IgD-negative memory B cell (primary cell): ENCODE results near the gene PLAU. TPM values are rescaled to one million over a fixed set of nuclear protein-coding genes. Genes with fewer than 3 reads are reported as not detected.
A peak's percentile ranks its signal among the peaks of the same experiment; 100 is the strongest.

Experiments
- H3K27ac Mint-ChIP-seq, 3 donors: one replicate each; pipeline ENCODE4 v1.8.0; 2020 to 2022; ENCODE audit warnings: mild to moderate bottlenecking in 3 of 3, mixed read lengths in 3 of 3, moderate library complexity in 1 of 3
- H3K27me3 Mint-ChIP-seq: one replicate; pipeline ENCODE4 v1.8.0; 2021; ENCODE audit warnings: mixed read lengths
- H3K36me3 Mint-ChIP-seq: one replicate; pipeline ENCODE4 v1.8.0; 2020; ENCODE audit warnings: mild to moderate bottlenecking, mixed read lengths
- H3K4me1 Mint-ChIP-seq, 3 donors: one replicate each; pipeline ENCODE4 v1.8.0; 2020 to 2022; ENCODE audit warnings: mixed read lengths in 3 of 3, mild to moderate bottlenecking in 1 of 3
- H3K4me3 Mint-ChIP-seq, 4 donors: one replicate each; pipeline ENCODE4 v1.8.0; 2020 to 2022; ENCODE audit warnings: mild to moderate bottlenecking in 4 of 4, mixed read lengths in 4 of 4, moderate library complexity in 3 of 4
- H3K9me3 Mint-ChIP-seq, 3 donors: one replicate each; pipeline ENCODE4 v1.8.0; 2020 to 2021; ENCODE audit warnings: mixed read lengths in 3 of 3, mild to moderate bottlenecking in 1 of 3
- polyA plus RNA-seq: library from polyadenylated mRNA; unstranded; fragments of 300-500 nt; fragmentation: Illumina TruSeq; gene quantifications from one replicate; pipeline ENCODE4 v1.2.3, GENCODE V29; 2021

Gene PLAU
- polyA plus RNA-seq, 1 donor from 2014 or later: not detected

- Mint-ChIP-seq H3K4me3 (no peak overlapping the region), H3K27me3 (peaks cover 3% of the 10 kb centered on the region), H3K4me1 (peaks cover 0 to 5% (median 4%) of the 10 kb centered on the region in 3 donors), H3K9me3 (no peaks in the 10 kb centered on the region), H3K27ac (no peak overlapping the region), H3K36me3 (no peaks in the 10 kb centered on the region)
Observed at GRCh38 chr10:73899423-73899822, 11.5 kb upstream of the PLAU start.

GRCh38 chr10:73900064-73900463 is 10.9 kb upstream of the PLAU start:
- Mint-ChIP-seq H3K27ac (no peak overlapping the region), H3K4me1 (peaks cover 0 to 5% (median 4%) of the 10 kb centered on the region in 3 donors), H3K9me3 (no peaks in the 10 kb centered on the region), H3K4me3 (no peak overlapping the region), H3K27me3 (peaks cover 3% of the 10 kb centered on the region), H3K36me3 (no peaks in the 10 kb centered on the region)

- H3K27me3 Mint-ChIP-seq: peaks cover 10% of the 10 kb centered on the region
- no peaks in the 10 kb centered on the region for H3K9me3 Mint-ChIP-seq
- no peaks in the 10 kb centered on the region for H3K36me3 Mint-ChIP-seq
- peaks cover 0 to 5% (median 4%) of the 10 kb centered on the region in 3 donors for H3K4me1 Mint-ChIP-seq
- no peak overlapping the region for H3K27ac Mint-ChIP-seq
- H3K4me3 Mint-ChIP-seq: no peak overlapping the region
Observed at GRCh38 chr10:73901261-73901660, 9.7 kb upstream of the PLAU start.

- peaks cover 0 to 5% (median 4%) of the 10 kb centered on the region in 3 donors for H3K4me1 Mint-ChIP-seq
- H3K9me3 Mint-ChIP-seq: no peaks in the 10 kb centered on the region
- no peaks in the 10 kb centered on the region for H3K36me3 Mint-ChIP-seq
- H3K27ac Mint-ChIP-seq: peak overlapping the region in 1 of 3 donors; percentile 64
- H3K27me3 Mint-ChIP-seq: peaks cover 14% of the 10 kb centered on the region
- H3K4me3 Mint-ChIP-seq: no peak overlapping the region
Observed at GRCh38 chr10:73902351-73902750, 8.6 kb upstream of the PLAU start.

- H3K27me3 Mint-ChIP-seq: peaks cover 28% of the 10 kb centered on the region
- H3K4me3 Mint-ChIP-seq: no peak overlapping the region
- H3K9me3 Mint-ChIP-seq: no peaks in the 10 kb centered on the region
- H3K27ac Mint-ChIP-seq: no peak overlapping the region
- H3K4me1 Mint-ChIP-seq: peaks cover 5 to 16% (median 14%) of the 10 kb centered on the region in 3 donors
- no peaks in the 10 kb centered on the region for H3K36me3 Mint-ChIP-seq
Observed at GRCh38 chr10:73905256-73906020, 5.5 kb upstream of the PLAU start.

- Mint-ChIP-seq H3K36me3 (no peaks in the 10 kb centered on the region), H3K4me3 (no peak overlapping the region), H3K27ac (no peak overlapping the region), H3K27me3 (peaks cover 37% of the 10 kb centered on the region), H3K4me1 (peaks cover 13 to 19% (median 19%) of the 10 kb centered on the region in 3 donors), H3K9me3 (no peaks in the 10 kb centered on the region)
Observed at GRCh38 chr10:73906524-73907447, 4.1 kb upstream of the PLAU start.

GRCh38 chr10:73907841-73908517 is 3.0 kb upstream of the PLAU start:
- Mint-ChIP-seq H3K4me1 (peaks cover 13 to 19% (median 19%) of the 10 kb centered on the region in 3 donors), H3K9me3 (no peaks in the 10 kb centered on the region), H3K4me3 (peak overlapping the region in 1 of 4 donors; percentile 43), H3K27ac (no peak overlapping the region), H3K36me3 (no peaks in the 10 kb centered on the region), H3K27me3 (peaks cover 38% of the 10 kb centered on the region)

- Mint-ChIP-seq H3K4me3 (no peak overlapping the region), H3K9me3 (no peaks in the 10 kb centered on the region), H3K4me1 (peaks cover 13 to 19% (median 19%) of the 10 kb centered on the region in 3 donors), H3K36me3 (no peaks in the 10 kb centered on the region), H3K27me3 (peaks cover 38% of the 10 kb centered on the region), H3K27ac (peak overlapping the region in 1 of 3 donors; percentile 27)
Observed at GRCh38 chr10:73908853-73909539, 1.9 kb upstream of the PLAU start.

- no peaks in the 10 kb centered on the region for H3K36me3 Mint-ChIP-seq
- peak overlapping the region in 1 of 3 donors; percentile 27 for H3K27ac Mint-ChIP-seq
- H3K4me3 Mint-ChIP-seq: peak overlapping the region; percentile 52 to 91 (median 80)
- peaks cover 13 to 19% (median 19%) of the 10 kb centered on the region in 3 donors for H3K4me1 Mint-ChIP-seq
- H3K27me3 Mint-ChIP-seq: peaks cover 38% of the 10 kb centered on the region
- no peaks in the 10 kb centered on the region for H3K9me3 Mint-ChIP-seq
Observed at GRCh38 chr10:73909540-73910115, 1.3 kb upstream of the PLAU start.

- H3K4me1 Mint-ChIP-seq: peaks cover 16 to 20% (median 19%) of the 10 kb centered on the region in 3 donors
- peaks cover 36% of the 10 kb centered on the region for H3K27me3 Mint-ChIP-seq
- H3K36me3 Mint-ChIP-seq: no peaks in the 10 kb centered on the region
- H3K27ac Mint-ChIP-seq: no peak overlapping the region
- H3K4me3 Mint-ChIP-seq: peak overlapping the region; percentile 77 to 92 (median 88)
- H3K9me3 Mint-ChIP-seq: no peaks in the 10 kb centered on the region
Observed at GRCh38 chr10:73910401-73910763, 550 bp upstream of the PLAU start.

- H3K4me1 Mint-ChIP-seq: peaks cover 19 to 24% (median 23%) of the 10 kb centered on the region in 3 donors
- H3K27ac Mint-ChIP-seq: no peak overlapping the region
- H3K9me3 Mint-ChIP-seq: no peaks in the 10 kb centered on the region
- peaks cover 32% of the 10 kb centered on the region for H3K27me3 Mint-ChIP-seq
- H3K36me3 Mint-ChIP-seq: peaks cover 1% of the 10 kb centered on the region
- H3K4me3 Mint-ChIP-seq: peak overlapping the region; percentile 81 to 99 (median 86)
Observed at GRCh38 chr10:73911553-73912004, 647 bp downstream of the PLAU start.

GRCh38 chr10:73914036-73914435 is 3.1 kb downstream of the PLAU start:
- no peak overlapping the region for H3K4me3 Mint-ChIP-seq
- peaks cover 0 to 4% (median 0%) of the 10 kb centered on the region in 3 donors for H3K9me3 Mint-ChIP-seq
- H3K27me3 Mint-ChIP-seq: peaks cover 18% of the 10 kb centered on the region
- H3K4me1 Mint-ChIP-seq: peaks cover 15 to 23% (median 19%) of the 10 kb centered on the region in 3 donors
- H3K27ac Mint-ChIP-seq: no peak overlapping the region
- H3K36me3 Mint-ChIP-seq: peaks cover 1% of the 10 kb centered on the region

GRCh38 chr10:73915206-73915851 is 4.4 kb downstream of the PLAU start:
- Mint-ChIP-seq H3K9me3 (peaks cover 0 to 4% (median 0%) of the 10 kb centered on the region in 3 donors), H3K27me3 (peaks cover 13% of the 10 kb centered on the region), H3K4me3 (no peak overlapping the region), H3K36me3 (peaks cover 1% of the 10 kb centered on the region), H3K4me1 (peaks cover 16 to 25% (median 20%) of the 10 kb centered on the region in 3 donors), H3K27ac (no peak overlapping the region)
